HG03139 (cell line): ENCODE data around the gene HEPN1.

Experiments used
- ATAC-seq: cut with Tn5 transposase; IDR thresholded peaks from one replicate; pipeline ENCODE4 v1.9.1; 2021; ENCODE audit not compliant: unreplicated experiment

Gene HEPN1

DNA sequence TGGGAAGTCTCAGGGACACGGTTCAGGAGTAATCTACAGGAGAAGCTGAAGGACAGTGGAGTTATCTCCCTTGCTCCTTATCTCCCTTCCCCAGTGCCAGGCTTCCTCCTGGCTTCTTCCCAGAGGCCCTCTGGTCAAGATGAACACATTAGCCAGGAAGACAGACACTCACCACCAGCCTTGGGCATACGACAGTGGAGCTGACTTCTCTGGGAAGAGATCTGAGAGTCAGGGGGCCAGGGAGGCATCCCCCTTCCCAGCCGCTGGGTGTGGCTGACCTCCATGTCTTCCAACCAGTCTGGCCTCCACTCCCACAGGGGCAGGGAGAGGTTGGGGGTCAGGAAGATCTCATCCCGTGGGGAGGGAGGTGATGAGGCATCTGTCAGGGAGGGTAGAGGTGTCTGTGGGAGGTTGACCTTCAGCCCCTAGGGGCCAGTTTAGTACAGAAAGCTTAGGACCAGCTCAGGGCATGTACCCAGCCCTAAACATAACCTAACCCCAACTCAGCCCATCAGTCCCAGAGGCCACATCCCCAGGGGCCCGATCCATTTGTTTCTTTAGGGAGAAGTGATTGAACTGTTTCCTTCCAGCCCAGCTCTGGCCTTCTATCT is 34.1 kb upstream of the HEPN1 start:
- no peak for ATAC-seq

DNA sequence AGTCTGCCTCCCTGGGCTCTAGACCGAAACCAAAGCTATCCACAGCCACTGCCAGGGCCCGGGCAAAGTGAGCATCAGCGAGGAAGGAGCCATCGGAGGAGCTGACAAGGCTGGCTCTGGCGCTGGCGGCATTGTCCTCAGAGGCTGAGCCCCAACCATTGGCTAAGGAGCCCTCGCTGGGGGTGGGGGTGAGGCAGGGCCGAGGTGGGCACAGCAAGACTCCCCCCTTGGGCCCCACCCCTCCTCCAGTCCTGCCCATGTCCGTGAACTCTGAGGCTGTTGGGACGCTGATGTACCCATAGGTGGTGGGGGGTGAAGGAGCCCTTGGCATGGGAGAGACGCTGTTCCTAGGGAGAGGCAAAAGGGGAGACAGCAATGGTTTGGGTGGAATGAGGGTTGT is 32.6 kb upstream of the HEPN1 start:
- no peak for ATAC-seq

DNA sequence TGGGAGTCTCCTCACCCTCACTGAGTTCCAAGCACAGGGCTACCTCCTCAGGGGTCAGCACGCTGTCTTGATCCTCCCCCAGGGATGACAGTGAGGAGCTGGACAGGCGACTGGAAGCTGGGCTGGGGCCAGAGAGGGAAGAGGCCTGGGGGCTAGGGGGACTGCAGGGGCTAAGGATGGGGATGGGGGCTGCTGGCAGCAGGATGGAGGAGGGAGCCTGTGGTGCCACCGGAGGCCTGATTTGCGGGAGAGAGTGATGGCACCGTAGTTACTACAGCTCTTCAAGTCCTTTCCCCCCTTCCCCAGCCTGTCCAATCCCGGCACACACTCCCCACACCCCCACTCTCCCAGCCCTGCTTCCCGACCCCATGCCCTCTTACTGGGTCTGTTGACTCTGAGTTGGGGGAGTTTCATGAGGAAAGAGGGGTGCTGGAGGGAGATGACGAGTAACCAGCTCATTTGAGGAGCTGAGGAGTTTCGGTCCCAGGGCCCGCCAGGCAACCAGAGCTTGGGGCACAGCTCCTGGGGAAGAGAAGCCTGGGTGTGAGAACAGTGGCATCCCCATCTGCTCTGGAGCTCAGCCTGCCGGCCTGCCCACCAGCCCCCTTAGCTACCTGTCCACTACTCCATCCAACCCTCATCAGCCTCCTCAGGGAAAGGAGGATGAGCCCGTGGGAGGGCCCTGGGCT is 31.9 kb upstream of the HEPN1 start:
- ATAC-seq, result no peak

DNA sequence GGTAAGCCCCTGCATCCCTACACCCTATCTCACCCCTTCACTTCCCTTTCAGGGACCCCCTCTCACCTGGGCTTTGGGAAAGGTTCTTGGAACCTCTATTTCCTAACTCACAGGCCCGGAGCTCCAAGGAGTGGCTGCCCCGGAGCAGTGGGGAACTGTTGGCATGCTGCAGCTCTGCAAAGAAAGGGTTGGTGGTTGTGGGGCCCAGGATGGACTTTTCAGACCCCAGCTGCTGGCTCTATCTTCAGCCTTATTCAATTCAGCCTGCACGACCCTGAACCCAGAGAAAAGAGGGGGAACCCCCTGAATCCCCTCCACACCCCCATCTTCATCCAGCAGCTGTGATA is 31.4 kb upstream of the HEPN1 start:
- ATAC-seq, result no peak

DNA sequence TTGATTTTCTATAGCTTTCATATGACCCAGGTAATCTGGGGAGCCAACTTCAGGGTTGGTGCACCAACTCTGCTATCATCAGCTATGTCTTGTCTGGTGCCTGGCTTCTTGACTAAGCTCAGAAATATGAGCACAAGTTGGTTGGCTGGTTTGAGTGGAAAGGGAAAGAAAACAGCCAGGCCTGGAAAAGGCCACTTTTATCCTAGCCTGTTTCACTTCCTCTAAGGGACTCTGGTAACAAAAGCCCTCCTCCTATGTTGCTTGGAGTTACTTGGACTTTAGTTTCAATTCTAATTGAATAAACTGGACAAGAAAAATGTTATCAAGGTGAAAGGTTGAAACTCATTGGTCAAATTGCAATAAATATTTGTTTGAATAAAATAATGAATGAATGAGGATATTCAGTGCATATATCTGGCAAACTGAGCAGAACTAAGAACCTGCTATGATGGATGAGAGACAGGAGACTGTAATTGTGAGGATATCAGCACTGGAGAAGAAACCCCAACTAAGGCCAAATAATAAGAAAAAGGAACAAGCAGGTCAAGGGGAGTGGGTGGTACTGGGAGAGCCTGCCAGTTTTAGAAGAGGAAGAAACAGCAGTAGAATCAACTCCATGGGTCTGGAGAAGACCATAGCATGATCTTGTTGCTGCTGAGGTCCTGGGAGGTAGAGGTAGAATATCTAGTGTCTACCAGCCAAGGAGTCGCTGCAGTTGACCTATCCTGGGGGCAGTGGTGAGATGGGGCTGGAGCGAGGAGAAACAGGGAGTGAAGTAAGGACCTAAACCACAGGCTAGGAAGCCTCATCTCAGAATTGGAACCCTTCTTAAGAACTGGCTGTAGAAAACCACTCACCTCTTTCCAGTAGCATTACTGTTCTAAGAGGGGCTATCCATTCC is 29.6 kb upstream of the HEPN1 start:
- no peak for ATAC-seq

DNA sequence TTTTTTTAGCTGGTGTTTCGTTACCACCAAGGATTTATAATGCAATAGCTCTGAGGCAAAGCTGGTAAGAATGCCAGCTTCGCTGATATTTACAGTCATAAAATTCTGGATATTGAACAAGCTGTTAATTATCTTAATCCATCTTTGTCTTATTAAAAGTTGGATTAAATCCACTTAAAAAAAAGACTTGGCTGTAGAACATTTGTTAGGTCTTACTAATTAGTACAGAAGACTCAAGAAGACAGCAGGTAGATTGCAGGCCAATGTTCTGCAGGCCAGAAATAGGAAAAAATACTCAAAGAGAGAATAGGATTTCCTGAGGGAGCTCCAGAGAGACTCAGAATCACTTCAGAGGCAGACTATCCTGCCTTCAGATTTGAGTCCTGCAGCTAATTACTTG is 28.9 kb upstream of the HEPN1 start:
- ATAC-seq, result no peak

DNA sequence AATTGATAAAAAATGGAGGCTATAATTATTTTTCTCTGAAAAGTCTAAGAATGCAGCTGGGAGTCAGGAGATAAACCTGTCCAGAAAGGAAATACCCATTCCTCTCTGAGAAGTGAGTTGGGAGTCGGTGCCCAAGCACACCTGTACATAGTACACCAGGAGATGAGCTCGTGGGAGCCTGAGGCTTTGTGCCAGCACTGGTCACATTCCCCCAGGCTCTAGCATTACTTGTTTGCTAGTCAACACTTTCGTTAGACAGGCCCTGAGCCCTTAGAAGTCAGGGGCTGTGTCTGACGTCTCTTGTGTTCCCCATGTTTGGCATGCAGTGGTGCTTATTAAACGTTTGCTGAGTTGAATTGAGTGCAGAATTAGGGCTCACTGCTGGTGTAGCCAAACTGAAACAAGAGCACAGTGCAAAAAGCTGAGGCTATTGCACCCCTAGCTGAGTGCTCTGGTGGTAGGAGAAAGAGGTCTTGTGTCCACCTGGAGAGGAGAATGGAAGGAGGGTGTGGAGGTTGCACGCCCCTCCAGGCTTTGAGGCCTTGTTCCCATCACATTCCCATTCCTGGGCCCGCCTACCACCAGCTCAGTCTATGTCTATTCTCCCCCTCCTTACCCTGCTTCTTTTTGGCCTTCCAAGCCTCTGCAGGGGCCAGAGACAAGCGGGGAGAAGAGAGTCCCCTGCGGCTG is 28.2 kb upstream of the HEPN1 start:
- no peak for ATAC-seq

DNA sequence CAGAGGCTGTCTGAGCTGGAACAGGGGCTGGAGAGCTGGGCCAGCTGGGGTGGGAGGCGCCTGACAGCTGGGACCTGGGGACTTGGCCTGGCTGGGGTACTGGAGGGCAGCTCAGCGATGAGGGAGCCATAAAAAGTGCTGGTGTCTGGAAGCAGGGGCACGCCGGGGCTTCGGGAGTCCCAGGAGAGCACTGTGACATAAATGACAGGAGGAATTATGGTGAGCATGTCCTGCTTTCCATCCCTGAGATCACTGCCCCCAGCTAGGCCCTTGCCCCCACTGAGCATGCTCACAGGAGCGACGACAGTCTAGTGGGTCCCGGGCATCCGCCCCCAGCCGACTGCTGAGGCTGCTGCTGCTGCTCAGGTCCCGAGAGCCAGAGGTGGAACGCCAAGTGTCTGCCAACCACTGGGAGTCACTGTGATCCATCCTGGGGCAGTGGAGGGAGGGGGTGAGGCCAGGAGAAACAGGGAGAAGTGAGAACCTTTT is 27.6 kb upstream of the HEPN1 start:
- no peak for ATAC-seq

DNA sequence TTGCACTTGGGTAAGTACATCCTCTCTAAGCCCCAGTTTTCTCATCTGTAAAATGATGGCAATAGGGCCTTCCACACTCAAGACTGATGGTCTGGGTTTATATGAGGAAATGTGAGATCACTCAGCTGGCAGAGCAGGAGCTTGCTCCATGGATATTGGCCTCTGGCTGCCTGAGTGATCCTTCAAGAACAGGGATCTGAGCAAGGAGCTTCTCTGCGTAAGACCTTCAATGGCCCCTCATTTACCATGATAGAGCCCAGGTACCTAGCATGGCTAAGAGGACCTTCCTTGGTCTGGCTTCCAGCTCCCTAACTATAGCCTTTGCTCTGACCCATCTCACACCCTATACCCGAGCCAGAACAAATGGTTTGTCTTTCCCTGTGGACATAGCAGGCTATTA is 26.9 kb upstream of the HEPN1 start:
- ATAC-seq, result no peak

DNA sequence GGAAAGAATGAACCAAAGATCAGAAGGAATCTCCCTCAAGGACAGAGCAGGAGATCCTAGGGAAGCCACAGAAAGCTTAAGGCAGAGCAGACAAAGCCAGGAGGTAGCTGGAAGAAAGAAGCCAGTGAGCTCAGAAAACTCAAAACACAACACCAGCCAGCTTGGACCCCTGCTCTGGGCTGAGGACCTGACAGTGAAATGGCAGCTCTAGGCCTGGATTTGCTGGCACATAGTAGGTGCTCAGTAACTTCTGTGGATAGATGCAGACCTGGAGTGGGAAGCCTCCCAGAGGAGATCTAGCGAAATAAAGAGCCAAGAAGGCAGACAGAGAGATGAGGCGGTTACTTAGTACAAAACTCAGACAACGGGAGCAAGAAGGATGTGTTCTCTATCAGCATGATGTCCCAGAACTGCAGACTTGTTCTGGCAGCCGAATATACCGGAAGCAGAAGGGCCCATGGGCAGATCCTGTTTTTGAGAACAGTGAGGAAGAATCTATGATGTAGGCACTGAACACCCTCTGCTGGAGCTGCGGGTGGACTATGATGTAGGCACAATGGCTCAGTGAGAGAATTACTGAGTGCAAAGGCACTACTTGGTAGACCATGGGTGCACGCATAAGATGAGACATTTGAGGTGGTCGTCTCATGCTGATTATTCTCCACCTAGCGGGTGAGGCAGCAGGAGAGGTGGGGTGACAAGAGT is 26.1 kb upstream of the HEPN1 start:
- no peak for ATAC-seq

DNA sequence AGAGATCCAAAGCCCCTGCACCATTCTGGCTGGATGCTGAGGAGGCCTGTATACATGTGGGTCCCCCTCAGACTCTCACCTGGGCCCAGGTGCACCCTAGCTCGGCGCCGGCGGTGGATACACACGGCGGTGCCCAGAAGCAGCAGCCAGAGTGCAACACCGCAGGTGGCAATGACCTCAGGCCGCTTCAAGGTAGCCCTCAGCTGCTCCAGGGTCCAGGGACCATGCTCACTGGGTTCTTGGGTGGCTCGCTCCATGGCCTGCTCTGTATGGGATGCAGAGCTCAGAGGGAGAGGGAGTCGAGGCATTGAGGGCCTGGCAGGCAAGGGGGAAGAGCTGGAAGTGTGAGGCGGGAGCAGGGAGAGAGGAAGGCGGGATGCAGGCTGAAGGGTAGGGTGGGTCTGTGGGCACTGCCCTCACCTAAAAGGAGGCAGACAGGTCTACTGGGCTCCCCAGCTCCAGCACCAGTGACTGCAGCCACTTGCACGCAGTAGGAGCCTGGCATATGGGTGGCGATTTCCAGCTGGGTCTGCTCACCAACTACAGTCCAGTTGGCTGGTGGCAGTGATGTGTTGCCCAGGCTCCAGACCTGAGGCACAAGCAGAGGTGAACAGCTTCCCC is 25.2 kb upstream of the HEPN1 start:
- no peak for ATAC-seq

DNA sequence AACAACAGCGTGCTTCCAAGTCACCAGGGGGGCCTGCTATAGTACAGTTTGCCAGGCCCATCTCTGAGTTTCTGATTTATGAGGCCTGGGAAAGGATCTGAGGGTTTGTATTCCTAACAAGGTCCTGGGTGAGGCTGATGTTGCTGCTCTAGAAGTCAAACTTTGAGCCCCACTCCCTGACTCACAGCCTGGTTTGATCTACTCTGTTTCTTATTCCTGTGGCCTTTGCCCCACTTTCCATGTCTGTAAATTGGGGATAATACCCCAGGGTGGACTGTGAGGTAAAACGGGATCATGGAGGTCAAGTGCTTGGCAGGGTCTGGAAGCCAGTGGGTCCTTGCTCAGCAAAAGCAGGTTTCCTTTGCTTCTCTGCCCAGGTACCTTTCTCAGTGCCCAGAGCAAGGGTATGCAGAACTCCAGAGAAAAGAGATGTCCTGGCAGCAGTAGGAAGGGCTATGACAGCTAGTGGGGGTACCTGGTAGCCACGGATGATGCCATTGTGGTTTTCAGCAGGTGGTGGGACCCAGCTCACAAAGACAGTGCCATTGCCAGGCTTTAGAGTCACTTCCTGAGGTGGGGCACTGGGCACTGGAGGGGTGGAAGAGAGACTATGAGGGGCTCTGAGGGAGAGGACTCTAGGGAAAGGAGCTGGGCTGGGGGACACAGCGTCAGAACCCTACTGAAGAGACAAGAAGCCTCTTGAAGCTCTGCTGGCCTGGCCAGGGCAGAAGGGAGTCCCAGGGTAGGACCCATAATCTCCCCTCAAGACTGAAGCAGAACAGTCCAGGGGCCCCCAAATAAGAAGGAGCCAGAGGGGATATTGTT is 24.2 kb upstream of the HEPN1 start:
- no peak for ATAC-seq

DNA sequence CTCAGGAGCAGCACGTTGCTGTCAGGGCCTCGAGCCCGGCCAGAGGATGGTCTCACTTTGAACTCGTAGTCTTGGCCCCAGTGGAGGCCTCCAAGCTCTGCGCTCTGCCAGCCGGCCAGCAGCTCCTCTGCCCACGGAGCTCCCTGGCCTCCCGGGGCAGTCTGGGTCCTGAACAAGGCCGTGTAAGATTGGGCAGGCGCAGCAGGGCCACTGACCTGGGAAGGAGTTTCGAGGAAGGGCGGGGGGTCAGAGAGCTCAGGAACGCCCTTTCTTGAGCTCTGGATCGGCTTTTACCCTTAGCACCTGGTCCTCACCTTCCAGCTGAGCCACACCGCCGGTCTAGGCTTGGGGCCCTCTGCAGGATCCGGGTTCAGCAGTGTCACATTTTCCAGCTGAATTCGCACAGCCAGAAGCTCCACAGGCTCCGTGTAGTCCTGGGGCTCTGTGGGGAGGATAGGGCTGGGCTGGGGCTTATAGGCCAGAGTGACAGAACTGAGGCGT is 23.5 kb upstream of the HEPN1 start:
- no peak for ATAC-seq

DNA sequence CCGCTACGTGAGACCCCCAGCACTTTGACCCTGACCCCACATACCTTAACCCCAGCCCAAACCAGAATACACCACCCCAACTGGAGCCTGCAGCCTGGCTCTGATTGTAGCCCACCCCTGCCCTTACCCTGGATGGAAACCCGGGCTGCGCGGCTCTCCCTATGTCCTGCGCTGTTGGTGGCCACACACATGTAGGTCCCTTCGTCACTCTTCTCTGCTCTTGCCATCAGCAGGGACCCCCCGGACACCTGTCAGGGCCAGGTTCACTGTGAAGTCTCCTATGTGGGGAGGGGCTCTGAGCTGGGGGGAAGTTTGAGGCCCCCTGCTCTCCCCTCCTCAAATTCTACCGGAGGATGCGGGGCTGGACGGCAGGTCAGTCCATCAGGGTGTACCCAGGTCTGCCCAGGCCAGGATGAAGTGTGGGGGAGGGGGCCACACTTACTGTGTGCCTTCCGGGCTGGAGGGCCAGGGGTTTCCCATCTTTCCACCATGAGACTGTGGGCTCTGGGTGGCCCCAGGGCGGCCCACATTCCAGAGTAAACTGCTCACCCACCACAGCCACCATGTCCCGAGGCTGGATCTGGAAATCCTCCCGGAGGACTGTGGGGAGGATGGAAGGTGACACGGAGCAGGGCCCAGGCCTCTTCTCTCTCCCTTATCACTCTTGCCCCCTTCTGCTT is 22.8 kb upstream of the HEPN1 start:
- ATAC-seq, result no peak

DNA sequence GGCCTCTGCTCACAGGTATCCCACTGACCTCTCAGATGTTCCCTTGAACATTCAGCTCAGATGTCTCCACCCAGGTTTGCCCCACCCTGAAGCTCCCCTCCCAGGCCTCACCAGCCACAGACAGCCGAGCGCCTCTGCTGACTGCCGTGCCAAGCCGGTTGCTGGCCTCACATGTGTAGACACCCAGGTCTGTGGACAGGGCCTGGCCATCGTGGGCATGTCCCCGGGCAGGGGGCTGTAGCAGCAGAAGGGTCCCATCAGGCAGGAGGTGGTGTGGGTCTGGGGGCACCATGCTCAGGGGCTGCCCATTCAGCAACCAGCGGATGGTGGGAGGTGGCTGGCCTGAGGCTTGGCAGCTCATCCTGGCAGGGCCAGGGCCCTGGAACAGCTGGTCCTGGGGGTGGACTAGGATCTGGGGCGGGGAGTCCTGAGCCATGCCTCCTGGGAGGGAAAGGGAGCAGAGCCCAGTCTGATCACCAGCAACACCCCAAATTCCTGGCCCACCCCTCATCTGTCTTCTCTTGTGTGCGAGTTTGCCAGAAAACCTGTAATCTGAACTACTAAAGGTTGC is 22.1 kb upstream of the HEPN1 start:
- ATAC-seq, result no peak

DNA sequence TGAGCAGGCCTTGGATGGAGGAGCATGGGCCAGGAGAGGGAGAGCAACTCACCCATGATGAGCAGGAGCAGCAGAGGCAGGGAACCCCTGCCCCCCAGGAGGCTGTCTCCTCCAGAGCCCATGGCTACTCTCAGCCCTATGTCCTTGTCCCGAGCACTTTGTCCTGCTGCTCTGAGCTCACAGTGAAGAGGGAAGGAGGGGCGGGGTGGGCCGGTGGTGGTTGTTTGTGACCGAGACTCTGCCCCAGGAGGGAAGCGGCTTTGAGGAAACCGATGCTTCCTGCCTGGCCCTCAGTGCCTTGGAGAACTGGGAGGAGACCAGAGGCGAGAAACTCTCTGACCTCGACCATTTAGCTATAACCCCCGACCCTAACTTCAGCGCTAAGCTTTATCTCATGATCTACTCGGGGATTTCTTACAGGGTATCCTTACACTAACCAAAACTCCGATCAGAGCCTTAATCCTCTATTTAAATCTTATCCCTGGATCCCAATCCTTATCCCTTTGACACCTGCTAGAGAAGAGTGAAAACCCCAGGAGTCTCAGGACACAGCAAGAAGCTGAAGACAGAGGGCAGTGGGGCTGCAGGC is 21.3 kb upstream of the HEPN1 start, which contains the start of gene ROBO4:
ROBO4 (minus strand) TSS at position 192 of the 589 bp plus-strand sequence; CDS start at position 122, 70 bp downstream.
- no peak for ATAC-seq

DNA sequence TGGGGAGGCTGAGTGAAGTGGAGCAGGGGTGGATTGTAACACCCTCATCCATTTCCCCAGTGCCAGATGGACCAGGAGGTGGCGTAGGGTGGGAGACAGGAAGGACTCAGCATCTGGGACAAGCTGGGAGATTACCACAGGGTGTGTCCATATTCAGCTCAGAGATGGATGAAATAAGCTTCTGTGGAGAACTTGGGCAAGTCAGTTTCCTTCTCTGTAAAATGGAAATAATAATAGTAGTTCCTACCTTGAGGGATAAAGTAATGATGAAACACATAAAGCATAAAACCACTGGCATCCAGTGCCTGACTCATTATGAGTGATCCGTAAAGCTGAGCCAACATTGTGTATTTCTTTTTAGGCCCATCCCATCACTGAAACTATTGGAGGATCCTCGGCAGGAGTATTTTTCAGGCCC is 20.8 kb upstream of the HEPN1 start:
- no peak for ATAC-seq

DNA sequence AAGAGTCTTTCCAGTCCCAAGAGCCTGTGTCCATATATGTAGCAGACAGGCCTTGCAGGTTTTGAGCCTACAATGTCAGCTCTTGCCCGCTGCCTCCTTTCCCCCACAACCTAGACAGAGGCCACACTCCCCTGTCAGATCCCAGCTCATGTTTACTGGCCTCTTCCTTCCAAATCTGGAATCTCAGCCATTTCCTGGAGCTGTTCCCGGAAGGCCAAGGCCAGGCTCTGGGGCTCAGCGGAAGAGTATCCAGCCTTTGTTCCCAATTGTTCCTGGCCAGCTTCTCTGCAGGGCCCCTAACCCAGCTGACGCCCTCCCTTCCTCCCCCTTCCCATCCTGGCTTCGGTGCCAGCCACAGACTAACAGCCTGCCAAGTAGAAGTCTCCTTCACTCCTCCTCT is 20.3 kb upstream of the HEPN1 start:
- no peak for ATAC-seq
